ENCODE measurements around the gene CAPN8.

The CAPN8 gene

GRCh38 chr1:223702735-223703667, 37.5 kb upstream of the CAPN8 start:
- no peak for DNase-seq (ENCODE audit: low read depth, low spot score)

- no peak for DNase-seq (ENCODE audit: low read depth, low spot score)
Observed at GRCh38 chr1:223700942-223701637, 35.6 kb upstream of the CAPN8 start.

- DNase-seq (ENCODE audit: low read depth, low spot score), result no peak
Observed at GRCh38 chr1:223700388-223700918, 35.0 kb upstream of the CAPN8 start.

- no peak for DNase-seq (ENCODE audit: low read depth, low spot score)
Observed at GRCh38 chr1:223695941-223696340, 30.4 kb upstream of the CAPN8 start.

GRCh38 chr1:223695014-223695548, 29.6 kb upstream of the CAPN8 start:
- no peak for DNase-seq (ENCODE audit: low read depth, low spot score)

- no peak for DNase-seq (ENCODE audit: low read depth, low spot score)
Observed at GRCh38 chr1:223691121-223691520, 25.6 kb upstream of the CAPN8 start.

GRCh38 chr1:223684488-223684792, 18.9 kb upstream of the CAPN8 start:
- no peak for DNase-seq (ENCODE audit: low read depth, low spot score)

- no peak for DNase-seq (ENCODE audit: low read depth, low spot score)
Observed at GRCh38 chr1:223683586-223684487, 18.3 kb upstream of the CAPN8 start.

- DNase-seq (ENCODE audit: low read depth, low spot score), result no peak
Observed at GRCh38 chr1:223682502-223682901, 17.0 kb upstream of the CAPN8 start.

GRCh38 chr1:223680188-223680587, 14.7 kb upstream of the CAPN8 start:
- no peak for DNase-seq (ENCODE audit: low read depth, low spot score)

- no peak for DNase-seq (ENCODE audit: low read depth, low spot score)
Observed at GRCh38 chr1:223678841-223679240, 13.3 kb upstream of the CAPN8 start.

GRCh38 chr1:223674119-223674890, 8.8 kb upstream of the CAPN8 start:
- no peak for DNase-seq (ENCODE audit: low read depth, low spot score)

- no peak for DNase-seq (ENCODE audit: low read depth, low spot score)
Observed at GRCh38 chr1:223670458-223671159, 5.1 kb upstream of the CAPN8 start.

GRCh38 chr1:223669003-223669795, 3.7 kb upstream of the CAPN8 start:
- DNase-seq (ENCODE audit: low read depth, low spot score), result no peak

- no peak for DNase-seq (ENCODE audit: low read depth, low spot score)
Observed at GRCh38 chr1:223667484-223668182, 2.1 kb upstream of the CAPN8 start.

- no peak for DNase-seq (ENCODE audit: low read depth, low spot score)
Observed at GRCh38 chr1:223664106-223664505, 1.4 kb downstream of the CAPN8 start.

- DNase-seq (ENCODE audit: low read depth, low spot score), result no peak
Observed at GRCh38 chr1:223662943-223663342, 2.6 kb downstream of the CAPN8 start.

- no peak for DNase-seq (ENCODE audit: low read depth, low spot score)
Observed at GRCh38 chr1:223659711-223660110, 5.8 kb downstream of the CAPN8 start.

GRCh38 chr1:223657978-223658377, 7.5 kb downstream of the CAPN8 start:
- DNase-seq (ENCODE audit: low read depth, low spot score), result no peak
